Lower leg skin (tissue), 4 donors: Measurements from ENCODE around the gene WAPL. TPM values are rescaled to one million over a fixed set of nuclear protein-coding genes. Genes with fewer than 3 reads are reported as not detected.
A peak's percentile ranks its signal among the peaks of the same experiment; 100 is the strongest.

Experiments
- DNase-seq, 2 donors: peaks; one replicate each; pipeline ENCODE4 v3.0.0-alpha.2; 2019; ENCODE audit warnings: low spot score in 2 of 2
- H3K4me3 ChIP-seq: fragments of 200-600 bp; sonication (generic); 2 replicates; pipeline ENCODE4 v1.5.1; 2017; ENCODE audit warnings: mild to moderate bottlenecking, low read depth; ENCODE audit not compliant: poor library complexity, severe bottlenecking
- POLR2A ChIP-seq, 2 donors: fragments of 450-650 bp; IDR thresholded peaks; one replicate each; pipeline ENCODE4 v1.6.1; 2016 to 2017; ENCODE audit warnings: antibody characterized with exemption in 2 of 2, mild to moderate bottlenecking in 1 of 2, moderate library complexity in 1 of 2
- WGBS, 2 donors: methylation state at CpG; one replicate each; pipeline ENCODE4 v1.1.5; 2018; 5-methylcytosine and 5-hydroxymethylcytosine counted together
- intact Hi-C: fragments of 100-400 bp; cut with DNase I; formaldehyde crosslinking; loops from one replicate; pipeline ENCODE4 v1.15.0; 2023; ENCODE audit warnings: low total_unique reads
- total RNA-seq, 4 donors: library from RNA; depleted of rRNA; stranded (reverse); fragments of >200 nt; gene quantifications; one replicate each; pipeline ENCODE4 v1.1.0, GENCODE V29; 2016
- TF ChIP-seq, protein P1 (sequence below), 3 donors: fragments of 450-650 bp; IDR thresholded peaks; one replicate each; pipeline ENCODE4 v1.5.1; 2016; ENCODE audit warnings: antibody characterized with exemption in 3 of 3, mild to moderate bottlenecking in 3 of 3, moderate library complexity in 2 of 3

The WAPL gene
- total RNA-seq, 4 donors from 2014 or later, result 37.7 to 46.4 (median 43.0) TPM

DNA sequence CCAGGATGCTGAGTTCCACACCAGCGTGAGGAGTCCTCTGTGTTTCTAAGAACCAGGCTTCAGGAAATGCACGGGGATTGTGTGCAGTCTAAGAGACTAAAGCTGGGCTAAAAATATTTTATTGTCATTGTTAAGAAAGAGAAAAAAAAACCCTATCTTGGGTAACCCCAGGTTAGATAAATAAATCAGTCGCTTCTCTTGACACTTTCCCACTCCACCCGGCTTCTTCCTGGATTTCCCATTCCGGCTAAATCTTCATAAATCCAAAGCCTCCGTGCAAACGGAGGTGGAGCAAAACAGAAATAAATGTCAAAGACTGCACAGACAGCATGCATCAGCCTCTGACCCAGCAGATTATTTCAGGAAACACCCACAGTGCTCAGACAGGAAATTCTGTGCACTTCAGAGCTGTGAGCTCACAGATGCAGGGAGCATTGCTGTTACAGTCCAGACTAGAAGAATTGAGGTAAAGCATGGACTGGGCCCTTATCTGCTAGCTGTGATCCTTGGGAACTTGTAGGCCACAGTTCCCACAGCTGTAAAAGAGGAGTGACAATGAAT, 110.2 kb downstream of the WAPL start:
- intact Hi-C loops, result no loop called here
- TF ChIP-seq POLR2A (IDR thresholded peaks at IDR 0.05), result no peak
- TF ChIP-seq, protein P1, sequence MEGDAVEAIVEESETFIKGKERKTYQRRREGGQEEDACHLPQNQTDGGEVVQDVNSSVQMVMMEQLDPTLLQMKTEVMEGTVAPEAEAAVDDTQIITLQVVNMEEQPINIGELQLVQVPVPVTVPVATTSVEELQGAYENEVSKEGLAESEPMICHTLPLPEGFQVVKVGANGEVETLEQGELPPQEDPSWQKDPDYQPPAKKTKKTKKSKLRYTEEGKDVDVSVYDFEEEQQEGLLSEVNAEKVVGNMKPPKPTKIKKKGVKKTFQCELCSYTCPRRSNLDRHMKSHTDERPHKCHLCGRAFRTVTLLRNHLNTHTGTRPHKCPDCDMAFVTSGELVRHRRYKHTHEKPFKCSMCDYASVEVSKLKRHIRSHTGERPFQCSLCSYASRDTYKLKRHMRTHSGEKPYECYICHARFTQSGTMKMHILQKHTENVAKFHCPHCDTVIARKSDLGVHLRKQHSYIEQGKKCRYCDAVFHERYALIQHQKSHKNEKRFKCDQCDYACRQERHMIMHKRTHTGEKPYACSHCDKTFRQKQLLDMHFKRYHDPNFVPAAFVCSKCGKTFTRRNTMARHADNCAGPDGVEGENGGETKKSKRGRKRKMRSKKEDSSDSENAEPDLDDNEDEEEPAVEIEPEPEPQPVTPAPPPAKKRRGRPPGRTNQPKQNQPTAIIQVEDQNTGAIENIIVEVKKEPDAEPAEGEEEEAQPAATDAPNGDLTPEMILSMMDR (IDR thresholded peaks at IDR 0.05), result no peak
- WGBS, 2 donors, result 15 to 24% methylated on average over 7 of the region's 7 CpGs

DNA sequence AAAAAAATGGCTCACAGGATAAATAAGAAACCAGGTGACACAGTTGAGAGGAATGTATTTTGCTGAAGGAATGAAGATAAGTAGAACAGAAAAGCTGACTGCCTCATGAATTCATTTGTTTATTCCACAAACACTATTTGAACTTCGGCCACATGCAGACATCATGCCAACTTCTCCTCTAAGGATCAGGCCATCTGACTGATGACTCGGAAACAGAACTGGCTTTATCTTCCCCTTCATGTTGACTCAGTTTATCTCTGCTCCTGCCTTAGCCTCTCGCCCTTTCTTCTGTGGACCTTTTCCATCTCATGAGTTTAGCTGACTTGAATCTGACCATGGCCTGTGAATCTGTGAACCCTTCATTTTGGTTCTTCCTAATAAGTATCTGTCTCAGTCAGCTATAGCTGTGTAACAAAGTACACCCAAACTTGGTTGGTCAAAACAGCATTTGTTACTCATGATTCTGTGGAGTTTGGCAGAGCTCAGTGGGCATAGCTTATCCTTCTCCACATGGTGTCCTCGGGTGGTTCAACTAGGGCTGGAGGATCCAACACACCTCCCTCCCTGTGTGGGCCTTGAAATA, 111.0 kb downstream of the WAPL start:
- intact Hi-C loops, result no loop called here
- DNase-seq, result no peak
- H3K4me3 ChIP-seq, result no peak overlapping the region
- WGBS, 2 donors, result 77% methylated on average over 4 of the region's 4 CpGs
- TF ChIP-seq, protein P1 (IDR thresholded peaks at IDR 0.05), result no peak
- no peak for TF ChIP-seq POLR2A (IDR thresholded peaks at IDR 0.05)

More for the DNA sequence above, 110.2 kb downstream of the WAPL start:
- no peak for DNase-seq
- no peak overlapping the region for H3K4me3 ChIP-seq

DNA sequence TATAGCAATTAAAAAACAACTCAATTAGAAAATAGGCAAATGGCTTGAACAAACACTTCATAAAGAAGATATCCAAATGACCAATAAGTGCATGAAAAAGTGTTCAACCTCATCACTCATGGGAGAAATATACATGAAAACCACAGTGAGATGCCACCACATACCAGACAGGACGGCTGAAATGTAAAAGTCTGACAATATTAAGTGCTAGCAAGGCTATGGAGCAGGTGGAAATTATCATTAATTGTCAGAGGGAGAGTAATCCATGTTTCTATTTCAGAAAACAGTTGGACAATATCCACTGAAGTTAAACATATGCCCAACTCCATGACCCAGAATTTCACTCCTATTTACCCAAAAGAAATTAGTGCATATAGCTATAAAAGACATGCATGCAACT, 112.4 kb downstream of the WAPL start:
- TF ChIP-seq POLR2A (IDR thresholded peaks at IDR 0.05), result no peak
- TF ChIP-seq, protein P1 (IDR thresholded peaks at IDR 0.05), result no peak
- WGBS, 2 donors, result 69 to 97% methylated on average over 1 of the region's 1 CpG
- no peak overlapping the region for H3K4me3 ChIP-seq
- intact Hi-C loops, result no loop called here
- DNase-seq, result no peak

DNA sequence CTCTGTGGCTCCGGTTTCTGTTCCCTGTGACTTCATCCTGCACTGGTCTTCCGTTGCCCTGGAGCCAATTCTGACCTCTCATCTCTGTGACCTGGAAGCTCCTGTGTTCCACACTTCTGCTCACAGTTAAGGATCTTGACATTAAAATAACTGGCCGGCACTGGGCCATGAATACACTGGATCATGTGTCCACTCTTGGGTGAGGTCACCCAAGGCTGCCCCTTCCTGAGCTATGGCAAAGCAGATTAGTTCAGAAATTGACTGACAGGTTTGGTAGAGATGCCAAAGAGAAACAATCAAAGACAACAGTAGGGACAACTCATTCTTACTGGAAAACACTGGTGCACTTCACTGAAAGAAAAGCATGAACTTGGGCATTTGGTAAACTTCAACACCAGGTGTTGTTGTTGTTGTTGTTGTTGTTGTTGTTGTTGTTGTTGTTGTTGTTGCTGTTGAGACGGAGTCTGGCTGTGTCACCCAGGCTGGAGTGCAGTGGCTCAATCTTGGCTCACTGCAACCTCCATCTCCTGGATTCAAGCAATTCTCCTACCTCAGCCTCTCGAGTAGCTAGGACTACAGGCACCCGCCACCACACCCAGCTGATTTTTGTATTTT, 118.3 kb downstream of the WAPL start:
- peak in 1 of 2 donors; percentile 75 for DNase-seq
- intact Hi-C loops, result no loop called here
- no peak overlapping the region for H3K4me3 ChIP-seq
- no peak for TF ChIP-seq POLR2A (IDR thresholded peaks at IDR 0.05)
- TF ChIP-seq, protein P1 (IDR thresholded peaks at IDR 0.05), result no peak
- 70 to 76% methylated on average over 6 of the region's 6 CpGs for WGBS, 2 donors

DNA sequence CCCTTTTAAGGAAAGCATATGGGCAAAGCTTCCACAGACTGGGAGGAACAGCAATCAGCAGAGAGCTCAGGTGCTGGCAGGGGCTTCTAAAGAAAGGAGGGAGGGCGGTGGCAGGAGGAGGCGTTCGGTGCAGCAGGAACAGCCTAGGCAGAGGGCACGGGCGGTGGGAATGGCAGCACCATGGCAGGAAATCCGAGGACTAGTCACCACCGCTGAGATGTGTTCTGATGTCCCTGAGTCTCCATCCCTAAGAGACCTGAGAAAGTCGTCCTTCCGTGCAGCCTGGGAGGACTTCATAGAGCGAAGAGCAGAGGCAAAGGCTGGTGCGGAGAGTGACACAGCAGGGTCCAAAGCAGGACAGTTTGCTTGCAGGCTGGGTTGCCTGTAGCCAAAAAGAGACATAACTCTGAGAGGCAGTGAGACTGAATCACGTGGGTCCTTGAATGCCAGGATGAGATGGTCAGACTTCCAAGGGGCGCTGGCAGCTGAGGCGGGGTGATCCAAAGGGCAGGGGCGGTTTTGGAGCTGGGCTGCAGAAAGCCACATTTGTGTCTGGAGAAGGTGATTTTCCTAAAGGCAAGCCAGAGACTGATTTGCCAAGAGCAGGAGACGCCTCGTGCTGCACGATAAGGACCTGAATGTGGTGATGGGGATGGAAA, 119.2 kb downstream of the WAPL start:
- no peak overlapping the region for H3K4me3 ChIP-seq
- TF ChIP-seq, protein P1 (IDR thresholded peaks at IDR 0.05), result no peak
- TF ChIP-seq POLR2A (IDR thresholded peaks at IDR 0.05), result no peak
- intact Hi-C loops, result no loop called here
- 15 to 21% methylated on average over 18 of the region's 18 CpGs for WGBS, 2 donors
- DNase-seq, result peak in 1 of 2 donors; percentile 85
